Neuron (in vitro differentiated cells): ENCODE data around the gene ETFB.

Experiments used
- H2AFZ ChIP-seq: one replicate; pipeline ENCODE4 v1.6.1; 2013; ENCODE audit warnings: low read depth, mild to moderate bottlenecking, inconsistent platforms, low read length, moderate library complexity
- H3K27me3 ChIP-seq: one replicate; pipeline ENCODE4 v1.6.1; 2013; ENCODE audit warnings: low read length; ENCODE audit not compliant: insufficient read depth
- H3K36me3 ChIP-seq: one replicate; pipeline ENCODE4 v1.6.1; 2013; ENCODE audit warnings: low read length; ENCODE audit not compliant: insufficient read depth
- H3K4me1 ChIP-seq: one replicate; pipeline ENCODE4 v1.6.1; 2013; ENCODE audit warnings: low read length; ENCODE audit not compliant: insufficient read depth
- H3K4me3 ChIP-seq: 2 replicates; pipeline ENCODE4 v1.5.1; 2013; ENCODE audit warnings: mild to moderate bottlenecking, low read length, moderate library complexity
- H3K9me3 ChIP-seq: one replicate; pipeline ENCODE4 v1.6.1; 2013; ENCODE audit warnings: low read length

ETFB gene

GRCh38 chr19:51354103-51354741 is 12.0 kb downstream of the ETFB start:
- Histone ChIP-seq H2AFZ (peak overlapping the region; percentile 52), H3K4me3 (peak overlapping the region; percentile 41), H3K4me1 (peaks cover 8% of the 10 kb centered on the region), H3K9me3 (no peaks in the 10 kb centered on the region), H3K27me3 (no peaks in the 10 kb centered on the region), H3K36me3 (peaks cover 16% of the 10 kb centered on the region)

GRCh38 chr19:51352783-51353360 is 13.3 kb downstream of the ETFB start:
- Histone ChIP-seq H3K27me3 (no peaks in the 10 kb centered on the region), H3K36me3 (peaks cover 16% of the 10 kb centered on the region), H3K4me1 (peaks cover 8% of the 10 kb centered on the region), H2AFZ (no peak overlapping the region), H3K4me3 (no peak overlapping the region), H3K9me3 (no peaks in the 10 kb centered on the region)

- H2AFZ ChIP-seq, result no peak overlapping the region
- peaks cover 16% of the 10 kb centered on the region for H3K36me3 ChIP-seq
- H3K4me3 ChIP-seq, result no peak overlapping the region
- H3K27me3 ChIP-seq, result no peaks in the 10 kb centered on the region
- peaks cover 8% of the 10 kb centered on the region for H3K4me1 ChIP-seq
- no peaks in the 10 kb centered on the region for H3K9me3 ChIP-seq
These were observed 14.8 kb downstream of the ETFB start for GRCh38 chr19:51351266-51351990.

GRCh38 chr19:51347209-51347928 is 18.8 kb downstream of the ETFB start:
- Histone ChIP-seq H3K4me1 (no peaks in the 10 kb centered on the region), H3K9me3 (no peaks in the 10 kb centered on the region), H3K36me3 (peaks cover 19% of the 10 kb centered on the region), H3K4me3 (no peak overlapping the region), H2AFZ (no peak overlapping the region), H3K27me3 (no peaks in the 10 kb centered on the region)

GRCh38 chr19:51346742-51347141 is 19.4 kb downstream of the ETFB start:
- Histone ChIP-seq H3K4me3 (no peak overlapping the region), H3K27me3 (no peaks in the 10 kb centered on the region)

GRCh38 chr19:51345076-51345620 is 21.0 kb downstream of the ETFB start:
- Histone ChIP-seq H3K27me3 (peaks cover 3% of the 10 kb centered on the region), H3K9me3 (no peaks in the 10 kb centered on the region), H2AFZ (no peak overlapping the region), H3K36me3 (peaks cover 7% of the 10 kb centered on the region), H3K4me1 (no peaks in the 10 kb centered on the region), H3K4me3 (no peak overlapping the region)

More at GRCh38 chr19:51346742-51347141, 19.4 kb downstream of the ETFB start:
- no peaks in the 10 kb centered on the region for H3K4me1 ChIP-seq
- H3K36me3 ChIP-seq, result peaks cover 17% of the 10 kb centered on the region
- H3K9me3 ChIP-seq, result no peaks in the 10 kb centered on the region
- no peak overlapping the region for H2AFZ ChIP-seq

GRCh38 chr19:51342631-51343569 is 23.3 kb downstream of the ETFB start:
- no peak overlapping the region for H2AFZ ChIP-seq
- no peak overlapping the region for H3K4me3 ChIP-seq
- no peaks in the 10 kb centered on the region for H3K9me3 ChIP-seq
- peaks cover 3% of the 10 kb centered on the region for H3K27me3 ChIP-seq
- peaks cover 3% of the 10 kb centered on the region for H3K36me3 ChIP-seq
- H3K4me1 ChIP-seq, result no peaks in the 10 kb centered on the region

GRCh38 chr19:51341976-51342580 is 24.1 kb downstream of the ETFB start, which contains the start of gene VSIG10L:
VSIG10L (minus strand) TSS chr19:51342139; CDS start chr19:51342124, 15 bp downstream.
- Histone ChIP-seq H3K4me1 (no peaks in the 10 kb centered on the region), H3K4me3 (no peak within 1 kb of the TSS), H2AFZ (no peak within 1 kb of the TSS)

GRCh38 chr19:51341066-51341465 is 25.1 kb downstream of the ETFB start:
- H3K4me1 ChIP-seq, result no peaks in the 10 kb centered on the region
- H3K9me3 ChIP-seq, result no peaks in the 10 kb centered on the region
- no peak overlapping the region for H3K4me3 ChIP-seq
- H3K36me3 ChIP-seq, result peaks cover 3% of the 10 kb centered on the region
- peaks cover 3% of the 10 kb centered on the region for H3K27me3 ChIP-seq
- H2AFZ ChIP-seq, result no peak overlapping the region

More at GRCh38 chr19:51341976-51342580, 24.1 kb downstream of the ETFB start, which contains the start of gene VSIG10L:
- peaks cover 3% of the 10 kb centered on the region for H3K27me3 ChIP-seq
- no peaks in the 10 kb centered on the region for H3K9me3 ChIP-seq
- peaks cover 3% of the 10 kb centered on the region for H3K36me3 ChIP-seq

GRCh38 chr19:51339687-51340656 is 26.2 kb downstream of the ETFB start:
- no peaks in the 10 kb centered on the region for H3K4me1 ChIP-seq
- H3K27me3 ChIP-seq, result peaks cover 3% of the 10 kb centered on the region
- peak overlapping the region; percentile 62 for H3K4me3 ChIP-seq
- H3K36me3 ChIP-seq, result no peaks in the 10 kb centered on the region
- peak overlapping the region; percentile 93 for H2AFZ ChIP-seq
- H3K9me3 ChIP-seq, result no peaks in the 10 kb centered on the region

- H3K4me3 ChIP-seq, result peak overlapping the region; percentile 62
- H3K27me3 ChIP-seq, result peaks cover 3% of the 10 kb centered on the region
- H3K4me1 ChIP-seq, result no peaks in the 10 kb centered on the region
- no peaks in the 10 kb centered on the region for H3K9me3 ChIP-seq
- no peaks in the 10 kb centered on the region for H3K36me3 ChIP-seq
- peak overlapping the region; percentile 93 for H2AFZ ChIP-seq
These were observed 26.9 kb downstream of the ETFB start for GRCh38 chr19:51339313-51339686.
